HK-2 (cell line): ENCODE data around the gene PARD3.

ENCODE experiments used
- DNase-seq: peaks from one replicate; pipeline ENCODE4 v3.0.0-alpha.2; 2018; ENCODE audit not compliant: unreplicated experiment

The PARD3 gene

GRCh38 chr10:34156781-34157425 lies 658.2 kb downstream of the PARD3 start:
- no peak for DNase-seq

- DNase-seq: no peak
These were observed 659.3 kb downstream of the PARD3 start for GRCh38 chr10:34155812-34156211.

GRCh38 chr10:34154383-34154900 lies 660.7 kb downstream of the PARD3 start:
- DNase-seq: no peak

GRCh38 chr10:34153663-34154382 lies 661.3 kb downstream of the PARD3 start:
- DNase-seq: no peak

- no peak for DNase-seq
These were observed 662.7 kb downstream of the PARD3 start for GRCh38 chr10:34152434-34152833.

- no peak for DNase-seq
These were observed 663.2 kb downstream of the PARD3 start for GRCh38 chr10:34151931-34152330.

GRCh38 chr10:34151481-34151880 lies 663.6 kb downstream of the PARD3 start:
- no peak for DNase-seq

- no peak for DNase-seq
These were observed 665.0 kb downstream of the PARD3 start for GRCh38 chr10:34150103-34150502.

GRCh38 chr10:34148305-34148657 lies 666.8 kb downstream of the PARD3 start:
- no peak for DNase-seq

- no peak for DNase-seq
These were observed 667.3 kb downstream of the PARD3 start for GRCh38 chr10:34147641-34148304.

GRCh38 chr10:34145715-34146114 lies 669.4 kb downstream of the PARD3 start:
- DNase-seq: no peak

- no peak for DNase-seq
These were observed 671.6 kb downstream of the PARD3 start for GRCh38 chr10:34143466-34143865.

GRCh38 chr10:34141032-34141680 lies 673.9 kb downstream of the PARD3 start:
- DNase-seq: no peak

GRCh38 chr10:34139559-34139958 lies 675.5 kb downstream of the PARD3 start:
- peak; percentile 16 for DNase-seq

- no peak for DNase-seq
These were observed 677.1 kb downstream of the PARD3 start for GRCh38 chr10:34137955-34138354.

- no peak for DNase-seq
These were observed 677.9 kb downstream of the PARD3 start for GRCh38 chr10:34137201-34137600.

- DNase-seq: no peak
These were observed 679.6 kb downstream of the PARD3 start for GRCh38 chr10:34135515-34135914.

GRCh38 chr10:34134602-34135001 lies 680.5 kb downstream of the PARD3 start:
- no peak for DNase-seq

GRCh38 chr10:34133406-34133805 lies 681.7 kb downstream of the PARD3 start:
- no peak for DNase-seq

GRCh38 chr10:34131152-34131551 lies 683.9 kb downstream of the PARD3 start:
- DNase-seq: no peak

- DNase-seq: no peak
These were observed 687.4 kb downstream of the PARD3 start for GRCh38 chr10:34127676-34128075.

- DNase-seq: no peak
These were observed 688.5 kb downstream of the PARD3 start for GRCh38 chr10:34126371-34127151.
